GM21576 (cell line): ENCODE results near the gene NLRP4.
"Not testable (repeated sequence)": the region's sequence is repeated elsewhere in the genome, so short reads cannot be mapped to it uniquely, and the experiment has no call there.

Experiments
- ATAC-seq: cut with Tn5 transposase; IDR thresholded peaks from one replicate; pipeline ENCODE4 v1.9.1; 2021; ENCODE audit warnings: mild to moderate bottlenecking, moderate library complexity; ENCODE audit not compliant: unreplicated experiment

Gene NLRP4

GRCh38 chr19:55882626-55883025 lies 46.3 kb downstream of the NLRP4 start:
- ATAC-seq, result no peak

GRCh38 chr19:55898911-55899310 lies 62.6 kb downstream of the NLRP4 start:
- ATAC-seq, result no peak

GRCh38 chr19:55901369-55902079 lies 65.2 kb downstream of the NLRP4 start:
- no peak for ATAC-seq

- ATAC-seq, result no peak
Observed at GRCh38 chr19:55902080-55902751, 65.9 kb downstream of the NLRP4 start.

- ATAC-seq, result no peak
Observed at GRCh38 chr19:55907286-55907685, 70.9 kb downstream of the NLRP4 start.

GRCh38 chr19:55907746-55908145 lies 71.4 kb downstream of the NLRP4 start:
- no peak for ATAC-seq

GRCh38 chr19:55909801-55910200 lies 73.5 kb downstream of the NLRP4 start:
- ATAC-seq, result no peak

- ATAC-seq, result no peak
Observed at GRCh38 chr19:55912916-55913315, 76.6 kb downstream of the NLRP4 start.

GRCh38 chr19:55913643-55914268 lies 77.4 kb downstream of the NLRP4 start:
- ATAC-seq, result no peak

- ATAC-seq, result no peak
Observed at GRCh38 chr19:55923556-55923955, 87.2 kb downstream of the NLRP4 start.

- no peak for ATAC-seq
Observed at GRCh38 chr19:55927991-55928390, 91.7 kb downstream of the NLRP4 start.

- ATAC-seq, result not testable (repeated sequence)
Observed at GRCh38 chr19:55929258-55929657, 92.9 kb downstream of the NLRP4 start.

GRCh38 chr19:55930996-55931515 lies 94.7 kb downstream of the NLRP4 start:
- no peak for ATAC-seq
